Activated CD8-positive, alpha-beta memory T cell treated with anti-CD3 and anti-CD28 coated beads for 4 hours (primary cell): Measurements from ENCODE around the gene CTIF.

ENCODE experiments used
- DNase-seq, 2 donors: peaks; one replicate each; pipeline ENCODE4 v3.0.0-alpha.2; 2020; ENCODE audit warnings: low read depth in 2 of 2

The CTIF gene

DNA sequence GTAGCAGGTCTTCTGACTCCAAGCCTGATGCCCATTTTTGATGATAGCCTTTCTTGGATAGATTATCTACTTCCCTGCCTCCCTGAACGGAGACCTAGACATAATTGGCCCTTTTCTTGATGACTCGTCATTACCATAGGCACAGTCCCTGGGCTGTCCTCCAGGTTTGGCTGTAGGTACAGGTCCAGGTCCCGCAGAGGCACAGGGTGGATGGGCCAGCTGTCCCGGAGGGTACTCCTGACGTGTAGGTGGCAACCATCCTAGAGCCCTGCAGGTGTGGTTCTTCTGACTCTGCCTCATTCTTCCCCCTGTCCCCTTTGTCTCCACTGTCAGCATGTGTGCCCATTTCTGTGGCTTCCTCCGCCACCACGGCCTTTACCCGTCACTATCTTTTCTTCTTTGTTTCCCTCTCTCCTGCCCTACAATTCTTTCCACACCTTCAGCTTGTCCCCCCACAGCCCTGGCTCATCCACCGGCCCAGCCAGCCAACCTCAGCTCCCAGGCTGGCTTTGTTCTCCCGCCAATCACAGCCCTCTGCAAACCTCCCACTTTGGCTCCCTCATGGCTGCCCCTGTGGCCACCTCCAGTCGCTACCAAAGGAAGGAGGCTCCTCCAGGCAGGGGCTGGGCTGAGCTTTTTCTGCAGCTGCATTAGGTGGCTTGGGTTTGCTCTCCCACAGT is 309.1 kb downstream of the CTIF start:
- no peak for DNase-seq

GRCh38 chr18:48848641-48849143 is 309.9 kb downstream of the CTIF start:
- DNase-seq = no peak

- DNase-seq = no peak
Observed at GRCh38 chr18:48850822-48851598, 312.2 kb downstream of the CTIF start.

- DNase-seq = no peak
Observed at GRCh38 chr18:48851599-48851960, 312.7 kb downstream of the CTIF start.

DNA sequence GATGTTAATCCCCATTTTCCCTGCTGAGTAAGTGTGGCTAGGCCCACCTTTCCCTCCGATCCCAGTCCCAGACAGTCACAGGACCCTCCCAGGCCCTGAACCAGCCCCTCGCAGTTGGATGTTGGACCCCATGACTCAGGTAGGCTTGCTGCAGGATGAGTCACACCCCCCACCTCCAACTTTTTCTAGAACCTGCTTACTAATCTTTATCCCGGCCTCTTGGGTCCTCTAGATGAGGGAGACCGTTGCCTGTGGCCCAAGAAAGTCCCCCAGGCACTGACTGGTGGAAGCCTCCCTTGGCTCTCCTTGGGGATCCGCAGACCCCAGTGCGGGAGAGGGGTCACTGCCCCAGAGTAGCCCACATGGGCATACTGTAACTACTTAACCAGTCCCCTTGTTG is 313.5 kb downstream of the CTIF start:
- DNase-seq = no peak

- no peak for DNase-seq
Observed at GRCh38 chr18:48852794-48853193, 314.0 kb downstream of the CTIF start.

DNA sequence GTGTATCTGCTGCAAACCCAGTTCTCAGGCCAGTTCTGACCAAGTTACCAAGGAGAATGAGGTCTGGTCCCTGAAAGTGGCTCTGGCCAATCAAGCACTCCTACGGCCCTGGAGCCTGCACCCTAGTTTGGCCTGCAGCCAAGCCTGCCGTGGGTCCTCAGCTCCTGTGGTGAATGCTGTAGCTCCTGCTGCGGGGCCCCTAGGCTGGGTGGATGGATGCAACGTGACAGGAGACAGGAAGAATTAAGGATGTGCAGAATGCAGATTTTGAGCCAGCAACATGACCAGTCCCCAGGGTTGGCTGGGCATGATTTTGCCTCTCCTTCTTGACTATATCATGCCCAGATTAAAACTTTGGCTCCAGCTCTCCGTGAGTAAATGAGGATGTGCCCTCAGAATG is 314.8 kb downstream of the CTIF start:
- no peak for DNase-seq

- no peak for DNase-seq
Observed at GRCh38 chr18:48854780-48855179, 315.9 kb downstream of the CTIF start.

DNA sequence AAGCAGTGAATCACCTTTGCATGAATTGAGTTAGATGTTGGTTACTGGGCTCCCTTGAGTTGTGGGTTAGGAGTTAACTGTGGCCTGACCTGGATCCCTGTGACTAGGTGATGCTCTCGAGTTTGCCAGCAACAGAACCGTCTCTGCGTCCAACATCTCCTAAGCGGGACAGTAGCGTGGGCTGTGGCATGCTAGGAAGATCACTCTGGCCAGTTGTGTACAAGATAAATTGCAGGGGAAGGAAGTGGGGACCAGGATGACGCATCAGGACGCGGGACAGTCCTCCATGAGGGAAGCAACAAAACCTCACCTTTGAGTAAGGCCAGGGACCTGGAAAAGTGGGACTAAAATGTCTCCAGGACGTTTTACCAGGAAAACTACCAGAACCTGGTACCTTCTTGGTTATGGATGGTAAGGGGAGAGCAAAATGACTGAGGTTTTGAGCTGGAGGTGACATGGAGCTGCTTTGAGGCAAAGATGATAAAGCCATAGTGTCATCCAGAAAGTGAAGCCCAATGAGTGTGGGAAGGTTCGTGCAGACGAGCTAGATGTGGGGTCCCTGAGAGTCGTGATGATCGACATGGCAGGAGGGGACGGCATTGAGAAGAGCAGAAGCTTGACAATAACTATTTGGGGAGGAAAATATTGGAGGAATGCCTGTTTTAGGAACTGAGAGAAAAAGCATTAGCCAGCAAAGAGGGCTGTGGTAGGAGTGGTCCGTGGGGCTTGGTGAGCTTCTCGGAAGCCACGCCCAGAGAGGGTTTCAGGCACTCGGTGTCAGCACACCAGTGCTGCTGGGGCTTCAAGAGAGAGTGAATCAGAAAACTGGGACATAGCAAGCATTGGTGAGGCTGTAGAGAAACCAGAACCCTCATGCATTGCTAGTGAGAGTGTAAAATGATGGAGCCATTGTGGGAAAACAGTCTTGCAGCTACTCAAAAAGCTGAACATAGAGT is 316.9 kb downstream of the CTIF start:
- no peak for DNase-seq

DNA sequence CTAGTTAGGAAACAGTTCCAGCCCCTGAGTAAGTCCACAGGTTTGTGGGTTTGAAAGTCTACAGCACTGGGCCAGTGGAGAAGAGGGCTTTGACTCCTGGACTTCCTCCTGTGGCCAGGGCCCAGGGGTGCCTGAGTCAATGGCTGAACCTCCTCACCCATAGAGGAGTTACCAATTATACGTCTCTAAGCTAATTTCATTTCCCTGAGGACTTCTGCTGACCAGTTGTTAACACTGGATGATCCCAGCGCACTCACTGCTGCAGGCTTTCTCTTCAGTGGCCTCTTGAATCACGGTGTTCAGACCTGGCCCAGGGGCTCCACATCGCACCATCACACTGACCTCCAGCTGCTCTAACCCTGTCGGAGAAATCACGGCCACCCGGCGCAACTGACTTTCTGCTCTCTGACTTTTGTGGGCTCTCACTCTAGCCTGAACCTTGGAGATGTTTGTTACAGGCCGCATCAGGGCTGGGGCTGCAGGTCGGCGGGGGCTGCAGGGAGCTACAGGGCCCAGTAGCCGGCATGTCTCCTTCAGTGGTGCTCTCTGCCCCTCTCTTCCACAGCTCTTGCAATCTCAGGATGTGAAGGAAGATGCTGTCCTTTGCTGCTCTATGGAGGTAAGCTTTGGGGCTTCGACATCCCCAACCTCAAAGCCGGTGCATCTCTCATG is 318.3 kb downstream of the CTIF start:
- DNase-seq = no peak

DNA sequence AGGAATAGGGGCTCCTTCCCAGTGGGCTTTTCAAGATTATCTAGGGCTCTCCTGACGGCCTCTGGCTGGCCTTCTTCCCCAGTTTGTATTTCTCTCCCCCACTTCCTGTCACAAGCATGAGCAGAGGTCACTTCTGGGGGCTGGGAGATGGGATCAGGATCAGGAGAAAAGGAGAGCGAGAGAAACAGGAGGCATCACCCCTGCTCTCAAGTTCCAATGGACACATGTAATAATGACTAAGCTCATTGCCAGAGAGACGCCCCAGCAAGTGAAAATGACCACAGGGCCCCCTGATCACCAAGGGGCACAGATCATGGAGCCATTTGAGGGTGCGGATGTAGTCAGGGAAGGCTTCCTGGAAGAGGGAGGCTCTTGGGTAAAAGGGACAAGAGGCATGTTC is 319.8 kb downstream of the CTIF start:
- DNase-seq = no peak

GRCh38 chr18:48859311-48860268 is 320.8 kb downstream of the CTIF start:
- DNase-seq = no peak

DNA sequence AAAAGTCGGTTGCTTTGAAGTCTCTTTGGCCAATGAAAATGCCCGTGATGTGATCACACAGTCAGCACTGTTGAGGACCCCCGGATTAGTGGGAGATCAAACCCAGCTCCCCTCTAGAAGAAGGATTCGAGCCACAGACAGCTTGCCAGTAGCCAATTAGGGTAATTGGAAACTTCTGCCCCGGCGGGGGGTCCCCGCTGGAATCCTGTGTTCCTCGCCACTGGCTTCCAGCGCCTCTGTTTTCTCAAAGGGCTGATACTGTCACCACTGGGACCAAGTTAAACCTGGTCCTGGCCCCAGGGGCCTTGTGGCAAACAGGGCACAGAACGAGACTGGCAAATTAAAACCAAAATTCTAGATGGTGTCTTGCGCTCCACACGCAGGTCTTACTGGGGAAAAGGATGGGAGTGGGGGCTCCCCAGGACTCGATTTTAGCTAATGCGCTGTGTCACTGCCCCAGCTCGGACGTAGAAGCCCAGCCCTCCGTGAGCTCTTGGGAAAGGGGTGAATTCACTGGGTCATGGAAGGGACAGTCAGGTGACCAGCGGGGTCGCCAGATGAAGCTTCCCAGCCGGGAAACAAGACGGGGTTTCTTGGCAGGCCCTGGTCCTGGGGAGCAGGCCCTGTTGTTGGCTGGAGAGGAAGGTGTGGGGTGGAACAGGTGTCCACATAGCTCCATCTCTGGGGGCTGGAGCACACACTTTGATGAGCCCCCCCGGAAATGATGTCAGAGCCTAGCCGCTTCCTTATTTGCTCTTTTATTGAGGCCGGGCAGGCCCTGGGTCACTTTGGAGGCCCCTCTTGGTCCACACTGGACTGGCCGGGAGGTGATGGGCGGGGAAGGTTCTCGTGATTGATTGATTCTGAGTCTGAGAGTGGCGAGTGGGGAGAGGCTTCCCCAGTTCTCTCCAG is 321.7 kb downstream of the CTIF start:
- DNase-seq = no peak

- DNase-seq = no peak
Observed at GRCh38 chr18:48861181-48861708, 322.4 kb downstream of the CTIF start.

DNA sequence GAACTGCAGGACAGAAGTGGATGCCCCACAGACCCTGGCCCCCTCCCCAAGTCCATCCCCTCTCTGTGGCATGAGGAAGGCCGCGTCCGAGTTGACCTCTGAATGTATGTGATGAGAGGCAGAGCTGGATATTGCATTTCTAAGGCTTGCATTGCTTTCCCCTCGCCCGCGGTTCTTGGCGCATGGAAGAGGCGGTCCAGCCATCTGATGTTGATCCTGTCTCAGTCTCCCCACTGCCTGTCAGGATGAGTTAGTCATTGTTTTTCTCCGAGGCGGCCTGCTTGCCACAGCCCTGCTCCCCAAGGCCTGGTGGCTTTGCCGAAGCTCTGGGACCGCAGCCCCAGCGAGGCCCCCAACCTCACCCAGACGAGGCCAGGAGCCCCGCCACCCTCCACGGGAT is 323.3 kb downstream of the CTIF start:
- no peak for DNase-seq

DNA sequence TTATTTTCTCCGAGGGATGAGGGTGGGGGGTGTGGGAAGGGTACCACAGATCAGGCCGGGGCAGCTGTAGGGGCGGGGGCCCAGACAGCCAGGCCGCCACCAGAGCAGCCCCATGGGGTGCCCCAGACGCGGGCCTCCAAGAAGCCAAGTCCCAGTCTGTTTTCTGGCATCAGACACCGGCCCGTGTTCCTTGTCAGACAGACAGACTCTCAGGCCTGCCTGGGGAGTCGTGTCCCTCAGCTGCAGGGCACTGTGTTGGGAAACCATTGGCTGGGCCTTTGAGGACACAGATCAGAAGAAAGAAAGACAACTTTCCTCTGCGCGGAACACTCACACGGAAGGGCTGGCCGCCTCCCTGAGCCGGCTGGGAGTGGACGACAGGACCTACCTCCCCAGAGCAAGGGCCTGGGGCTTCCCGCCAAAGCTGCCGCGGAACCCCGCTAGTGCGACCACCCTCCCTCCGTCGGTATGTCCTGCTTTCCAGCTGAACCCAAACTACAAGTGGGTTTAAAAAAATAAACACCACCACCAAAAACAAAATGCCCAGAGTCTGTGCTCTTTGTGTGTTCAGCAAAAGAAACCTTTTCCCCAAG is 323.9 kb downstream of the CTIF start:
- DNase-seq = no peak

- no peak for DNase-seq
Observed at GRCh38 chr18:48863432-48864065, 324.7 kb downstream of the CTIF start.

DNA sequence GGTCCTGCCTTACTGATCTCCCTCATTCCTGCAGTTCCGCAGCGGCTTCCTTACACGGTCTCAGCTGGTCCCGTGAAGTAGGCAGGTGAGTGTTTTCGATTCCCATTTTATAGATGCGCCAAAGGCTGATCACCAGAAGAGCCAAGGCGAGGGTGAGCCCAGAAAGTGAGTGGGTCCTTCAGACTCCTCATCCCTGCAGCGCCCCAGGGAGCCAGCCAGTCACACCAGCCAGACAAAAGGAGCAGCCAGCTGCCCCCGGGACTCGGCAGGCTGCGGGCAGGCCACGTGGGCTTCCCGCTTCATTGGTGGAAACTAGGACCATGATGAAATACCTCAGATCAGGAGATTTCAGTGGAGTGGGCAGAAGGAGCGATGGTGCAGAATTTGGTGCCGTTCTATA is 326.0 kb downstream of the CTIF start:
- DNase-seq = no peak
